HG02642 (cell line): ENCODE measurements around the gene DHRS11.
"Not testable (repeated sequence)": the region's sequence is repeated elsewhere in the genome, so short reads cannot be mapped to it uniquely, and the experiment has no call there.

Experiments used
- ATAC-seq: cut with Tn5 transposase; IDR thresholded peaks from one replicate; pipeline ENCODE4 v1.9.1; 2021; ENCODE audit warnings: mild to moderate bottlenecking; ENCODE audit not compliant: unreplicated experiment, poor library complexity

DHRS11 gene

GRCh38 chr17:36592716-36593321 lies 1.1 kb downstream of the DHRS11 start:
- no peak for ATAC-seq

GRCh38 chr17:36593656-36594316 lies 2.1 kb downstream of the DHRS11 start:
- no peak for ATAC-seq

GRCh38 chr17:36594626-36595401 lies 3.1 kb downstream of the DHRS11 start:
- ATAC-seq = no peak

- no peak for ATAC-seq
Observed at GRCh38 chr17:36597226-36597625, 5.5 kb downstream of the DHRS11 start.

- ATAC-seq = no peak
Observed at GRCh38 chr17:36597866-36598777, 6.4 kb downstream of the DHRS11 start.

- ATAC-seq = no peak
Observed at GRCh38 chr17:36598951-36599401, 7.3 kb downstream of the DHRS11 start.

- no peak for ATAC-seq
Observed at GRCh38 chr17:36599546-36600250, 8.0 kb downstream of the DHRS11 start.

GRCh38 chr17:36600465-36600864 lies 8.8 kb downstream of the DHRS11 start:
- ATAC-seq = no peak

- no peak for ATAC-seq
Observed at GRCh38 chr17:36600936-36601302, 9.2 kb downstream of the DHRS11 start.

- ATAC-seq = peak; percentile 83
Observed at GRCh38 chr17:36601303-36602029, 9.8 kb downstream of the DHRS11 start, which contains the start of gene MRM1. Gene MRM1, plus strand, starts transcription at chr17:36601583. Its CDS starts 228 bp downstream, at chr17:36601811.

- ATAC-seq = peak; percentile 27
Observed at GRCh38 chr17:36602030-36602748, 10.5 kb downstream of the DHRS11 start.

GRCh38 chr17:36602924-36603384 lies 11.3 kb downstream of the DHRS11 start:
- no peak for ATAC-seq

- not testable (repeated sequence) for ATAC-seq
Observed at GRCh38 chr17:36605028-36605427, 13.3 kb downstream of the DHRS11 start.

GRCh38 chr17:36608280-36608679 lies 16.6 kb downstream of the DHRS11 start:
- no peak for ATAC-seq

- no peak for ATAC-seq
Observed at GRCh38 chr17:36608794-36609497, 17.3 kb downstream of the DHRS11 start.

GRCh38 chr17:36609498-36609862 lies 17.8 kb downstream of the DHRS11 start:
- ATAC-seq = no peak

GRCh38 chr17:36610474-36610873 lies 18.8 kb downstream of the DHRS11 start:
- ATAC-seq = no peak
